ENCODE results near the gene DOC2B.
A peak's percentile ranks its signal among the peaks of the same experiment; 100 is the strongest.
"Not testable (repeated sequence)": the region's sequence is repeated elsewhere in the genome, so short reads cannot be mapped to it uniquely, and the experiment has no call there.

DOC2B gene

DNA sequence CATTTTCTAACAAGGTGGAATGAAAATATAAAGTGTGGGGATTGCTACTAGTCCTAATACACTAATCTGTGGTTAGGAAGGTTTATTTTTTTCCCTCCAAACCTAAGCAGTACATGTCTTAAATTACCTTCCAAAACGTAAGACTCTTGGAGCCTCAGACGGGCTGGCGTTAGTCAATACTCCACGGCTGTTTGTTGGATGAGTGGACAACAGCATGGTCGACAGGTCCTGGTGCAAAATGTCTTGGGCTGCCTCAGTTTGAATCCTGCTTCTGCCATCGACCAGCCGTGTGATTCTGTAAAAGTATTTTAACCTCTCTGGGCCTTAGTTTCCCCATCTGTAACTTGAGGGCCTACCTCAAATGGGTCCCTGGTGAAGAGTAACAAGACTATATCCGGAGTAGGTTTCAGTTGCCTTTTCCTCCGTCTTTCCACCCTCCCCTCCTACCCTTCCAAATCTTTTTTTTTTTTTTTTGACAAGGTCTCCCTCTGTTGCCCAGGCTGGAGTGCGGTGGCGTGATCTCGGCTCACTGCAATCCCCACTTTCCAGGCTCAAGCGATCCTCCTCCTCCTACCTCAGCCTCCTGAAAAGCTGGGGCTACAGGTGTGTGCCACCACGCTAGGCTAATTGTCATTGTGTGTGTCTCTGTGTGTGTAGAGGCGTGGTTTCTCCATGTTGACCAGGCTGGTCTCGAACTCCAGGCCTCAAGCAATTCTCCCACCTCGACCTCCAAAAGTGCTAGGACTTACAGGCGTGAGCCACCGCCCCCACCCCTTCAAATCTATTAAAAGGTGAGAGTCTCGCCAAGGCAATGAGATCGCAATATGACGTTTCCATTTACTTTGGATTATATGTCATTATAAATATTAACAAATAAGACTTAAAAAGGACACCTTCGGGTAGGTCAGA is 38.3 kb downstream of the DOC2B start:
- peak; percentile 49 for DNase-seq

- peak; percentile 98 for DNase-seq
These were observed 39.3 kb downstream of the DOC2B start for GRCh38 chr17:142102-142661.

GRCh38 chr17:139401-140205 is 41.8 kb downstream of the DOC2B start:
- DNase-seq: not testable (repeated sequence)

DNA sequence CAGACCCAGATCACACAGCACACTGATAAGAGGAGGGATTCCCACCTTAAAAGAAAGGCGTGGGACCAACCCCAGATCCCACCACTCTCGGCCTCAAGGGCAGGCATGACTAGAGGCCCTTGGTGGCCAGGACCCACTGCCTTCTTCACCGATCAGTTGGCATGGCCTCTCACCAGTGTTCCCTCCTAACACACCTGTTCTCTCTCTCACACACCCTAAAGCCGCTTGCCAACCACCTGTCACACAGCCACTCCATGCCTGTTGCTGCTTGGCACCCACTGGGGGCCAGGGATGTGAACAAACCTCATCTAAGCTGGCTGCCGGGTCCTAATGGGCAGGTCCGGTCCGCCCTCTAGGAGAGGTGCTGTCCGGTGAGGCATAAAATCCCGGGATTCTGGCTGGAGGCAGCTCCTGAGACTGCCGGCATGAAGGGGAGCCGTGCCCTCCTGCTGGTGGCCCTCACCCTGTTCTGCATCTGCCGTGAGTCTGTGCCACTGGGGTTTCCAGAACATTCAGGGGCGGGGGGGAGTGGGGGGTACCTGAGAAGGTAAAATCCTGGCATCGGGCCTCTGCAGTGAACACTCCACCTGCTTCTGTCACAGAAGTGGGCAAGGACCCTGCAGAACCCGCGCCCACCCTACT is 44.2 kb downstream of the DOC2B start, which contains the start of gene SCGB1C2:
Gene SCGB1C2 (plus strand): TSS at position 404 of the 642 bp plus-strand sequence. CDS start 22 bp downstream, at position 426.
- not testable (repeated sequence) for DNase-seq

GRCh38 chr17:136531-136930 is 44.9 kb downstream of the DOC2B start:
- DNase-seq: not testable (repeated sequence)

- not testable (repeated sequence) for DNase-seq
These were observed 45.6 kb downstream of the DOC2B start for GRCh38 chr17:135895-136294.

DNA sequence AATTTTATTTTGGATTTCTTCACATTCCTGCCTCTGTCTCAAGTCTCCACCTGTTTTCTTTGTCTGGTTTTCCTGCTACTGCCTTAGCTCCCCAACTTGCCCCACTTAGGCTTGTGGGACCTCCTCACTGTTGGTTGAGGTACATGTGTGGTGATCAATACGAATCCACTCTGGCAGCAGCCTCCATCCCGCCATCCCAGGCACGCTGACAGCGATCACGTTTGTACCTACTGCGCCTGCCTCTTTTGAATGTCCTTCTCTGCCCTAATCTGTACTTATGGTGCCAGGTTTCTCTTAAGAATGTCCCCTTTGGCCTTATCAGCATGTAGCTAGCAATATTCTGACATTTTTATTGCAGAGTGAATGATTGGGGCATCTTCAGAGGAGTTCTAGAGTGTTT is 46.4 kb downstream of the DOC2B start:
- not testable (repeated sequence) for DNase-seq

- DNase-seq: not testable (repeated sequence)
These were observed 47.1 kb downstream of the DOC2B start for GRCh38 chr17:134332-134785.

- DNase-seq: not testable (repeated sequence)
These were observed 47.5 kb downstream of the DOC2B start for GRCh38 chr17:133932-134331.

- not testable (repeated sequence) for DNase-seq
These were observed 63.0 kb downstream of the DOC2B start for GRCh38 chr17:118339-118917.

- not testable (repeated sequence) for DNase-seq
These were observed 68.3 kb downstream of the DOC2B start for GRCh38 chr17:113111-113510.
